NCI-H1694 treated with DMSO at 0.1 percent for 48 hours (cell line): ENCODE measurements around the gene HABP2.

Source experiments
- DNase-seq: peaks from one replicate; lab custom pipeline; 2025; lab: John Stamatoyannopoulos, UW

The HABP2 gene

GRCh38 chr10:113604572-113604971, 51.7 kb downstream of the HABP2 start:
- DNase-seq, result no peak

- no peak for DNase-seq
These were observed 52.6 kb downstream of the HABP2 start for GRCh38 chr10:113605268-113605978.

GRCh38 chr10:113609704-113610108, 56.9 kb downstream of the HABP2 start:
- no peak for DNase-seq

- no peak for DNase-seq
These were observed 58.1 kb downstream of the HABP2 start for GRCh38 chr10:113610631-113611601.

DNA sequence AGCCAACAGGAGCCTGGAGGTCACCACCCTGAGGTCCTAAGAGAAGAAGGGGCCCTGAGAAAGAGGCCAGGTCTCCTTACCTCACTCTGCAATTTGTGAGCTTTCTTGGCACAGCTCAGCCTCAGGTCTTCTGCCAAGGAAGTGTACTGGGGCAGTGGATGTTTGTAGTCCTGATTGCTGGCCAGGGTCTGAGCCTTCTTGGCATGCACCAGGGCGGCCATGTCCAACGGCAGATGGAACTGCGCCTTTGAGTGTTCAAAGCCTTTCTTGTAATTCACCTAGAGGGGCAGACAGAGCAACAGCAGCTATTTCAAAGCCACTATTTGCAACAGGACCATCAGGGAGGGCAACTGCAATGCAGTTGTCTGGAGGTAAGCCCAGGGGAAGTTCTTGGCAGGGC, 59.3 kb downstream of the HABP2 start:
- no peak for DNase-seq

DNA sequence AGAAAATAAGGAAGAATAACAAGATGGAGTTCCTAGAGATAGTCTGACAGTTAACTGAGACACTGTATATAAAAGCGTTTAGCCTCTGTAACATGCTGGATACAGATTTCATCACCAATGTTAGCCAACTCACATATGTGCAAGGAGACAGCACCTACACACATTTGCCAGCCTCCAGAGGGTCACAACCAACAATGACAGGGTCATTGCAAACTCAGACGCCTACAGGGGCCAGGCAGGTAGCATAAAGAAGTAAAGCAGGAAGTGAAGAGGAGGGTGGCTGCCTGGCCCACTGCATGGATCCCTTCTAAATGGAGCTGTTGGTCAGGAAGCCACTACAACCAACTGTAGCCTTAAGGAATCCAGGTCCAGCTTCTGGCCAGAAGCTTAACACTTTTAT, 60.6 kb downstream of the HABP2 start:
- DNase-seq, result no peak

DNA sequence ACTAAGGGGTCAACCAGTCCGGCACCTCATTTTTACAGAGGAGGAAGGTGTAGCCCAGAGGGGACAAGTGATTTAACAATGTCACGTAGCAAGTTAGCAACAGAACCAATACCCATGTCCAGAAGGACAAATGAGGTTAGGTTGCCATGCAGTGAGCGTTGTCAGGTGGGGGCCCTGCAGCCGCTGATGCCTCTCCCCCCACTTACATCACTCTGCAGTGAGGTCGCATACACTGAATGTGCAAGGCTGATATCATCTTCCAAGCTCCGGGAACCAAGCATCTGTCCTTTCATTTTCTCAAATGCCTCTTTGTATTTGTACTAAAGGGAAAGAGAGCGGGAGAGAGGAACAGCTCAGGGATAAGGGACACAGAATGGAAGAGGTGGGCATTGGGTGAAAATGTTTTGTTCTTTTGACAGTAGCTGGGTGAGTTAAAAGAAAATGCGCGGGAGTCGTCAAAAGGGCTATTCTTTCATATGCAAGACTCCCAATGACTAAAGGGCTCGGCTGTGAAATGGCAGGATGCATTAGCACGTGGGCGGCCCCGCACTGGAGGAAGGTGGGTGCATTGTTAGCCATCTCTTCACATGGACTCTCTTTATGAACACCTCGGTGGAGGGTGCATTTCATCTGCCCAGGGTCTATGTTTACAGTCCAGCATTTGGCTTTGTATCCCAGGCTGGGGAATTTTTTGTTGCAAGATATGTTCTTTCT, 61.3 kb downstream of the HABP2 start:
- DNase-seq, result no peak

- no peak for DNase-seq
These were observed 63.6 kb downstream of the HABP2 start for GRCh38 chr10:113616244-113617074.

DNA sequence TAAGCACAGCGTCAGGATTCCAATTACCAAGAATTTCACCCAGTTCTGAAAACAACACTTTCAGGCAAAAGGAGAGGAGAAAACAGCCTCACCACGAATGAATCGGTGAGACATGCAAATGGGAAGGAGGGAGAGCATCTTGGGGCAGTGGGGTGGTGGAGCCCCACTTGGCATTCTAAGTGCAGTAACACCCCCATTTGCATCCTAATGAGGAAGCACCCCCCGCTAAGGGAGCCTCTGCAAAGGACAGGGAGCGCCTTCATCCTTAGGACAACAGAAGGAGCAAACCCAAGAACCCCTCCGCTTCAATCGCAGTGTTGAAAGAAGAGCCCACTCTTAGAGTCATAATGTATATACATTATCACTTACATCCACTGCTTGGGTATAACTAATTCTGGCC, 64.2 kb downstream of the HABP2 start:
- DNase-seq, result no peak

DNA sequence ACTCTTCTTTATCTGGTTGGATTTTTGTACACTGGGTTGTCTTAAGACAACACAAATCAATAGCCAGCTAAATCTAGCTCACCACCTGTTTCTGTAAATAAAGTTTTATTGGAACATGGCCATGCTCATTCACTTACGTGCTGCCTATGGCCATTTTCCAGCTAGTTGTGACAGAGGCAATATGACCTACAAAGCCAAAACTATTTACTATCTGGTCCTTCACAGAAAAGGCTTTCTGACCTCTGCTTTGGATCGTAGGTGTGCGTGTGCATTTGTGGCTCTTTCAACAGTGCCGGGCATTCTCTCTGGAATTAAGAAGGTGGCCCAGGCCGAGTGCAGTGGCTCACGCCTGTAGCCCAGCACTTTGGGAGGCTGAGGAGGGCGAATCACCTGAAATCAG, 65.5 kb downstream of the HABP2 start:
- DNase-seq, result no peak

- no peak for DNase-seq
These were observed 66.5 kb downstream of the HABP2 start for GRCh38 chr10:113619401-113619800.

GRCh38 chr10:113620511-113620910, 67.7 kb downstream of the HABP2 start:
- no peak for DNase-seq

- no peak for DNase-seq
These were observed 68.1 kb downstream of the HABP2 start for GRCh38 chr10:113620936-113621335.

DNA sequence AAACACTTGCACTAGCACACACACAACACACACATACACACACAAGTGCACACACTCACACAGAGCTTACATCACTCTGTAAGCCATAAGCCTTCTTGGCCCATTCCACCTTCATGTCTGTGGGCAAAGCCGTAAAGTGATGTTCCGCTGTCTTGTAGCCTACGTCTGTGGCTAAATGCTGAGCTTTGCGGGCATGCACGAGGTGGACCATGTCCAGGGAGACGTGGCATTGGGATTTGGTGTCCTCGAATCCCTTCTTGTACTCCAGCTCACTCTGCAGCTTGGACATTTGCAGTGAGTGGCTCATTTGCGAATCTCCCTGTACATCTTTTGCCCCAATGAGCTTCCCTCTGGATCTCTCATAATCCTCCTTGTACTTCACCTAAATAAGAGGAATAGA, 68.9 kb downstream of the HABP2 start:
- no peak for DNase-seq

DNA sequence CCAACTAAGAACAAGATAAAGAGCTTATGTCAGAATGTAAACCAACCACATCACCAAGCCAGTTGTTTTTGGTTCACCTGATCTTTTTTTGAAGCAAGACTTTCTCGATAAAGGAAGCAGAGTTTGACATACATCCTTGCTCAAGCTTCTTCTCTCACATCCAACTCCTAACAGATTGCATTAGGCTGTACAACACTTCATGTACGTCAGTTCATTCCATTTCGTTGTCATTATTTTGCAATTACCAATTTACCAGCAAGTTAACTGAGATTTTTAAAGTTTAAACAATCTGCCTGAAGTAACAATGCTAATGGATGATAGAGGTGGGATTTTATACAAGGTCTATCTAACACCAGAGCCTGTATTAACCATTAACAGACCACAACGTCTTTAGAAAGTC, 70.0 kb downstream of the HABP2 start:
- DNase-seq, result no peak

DNA sequence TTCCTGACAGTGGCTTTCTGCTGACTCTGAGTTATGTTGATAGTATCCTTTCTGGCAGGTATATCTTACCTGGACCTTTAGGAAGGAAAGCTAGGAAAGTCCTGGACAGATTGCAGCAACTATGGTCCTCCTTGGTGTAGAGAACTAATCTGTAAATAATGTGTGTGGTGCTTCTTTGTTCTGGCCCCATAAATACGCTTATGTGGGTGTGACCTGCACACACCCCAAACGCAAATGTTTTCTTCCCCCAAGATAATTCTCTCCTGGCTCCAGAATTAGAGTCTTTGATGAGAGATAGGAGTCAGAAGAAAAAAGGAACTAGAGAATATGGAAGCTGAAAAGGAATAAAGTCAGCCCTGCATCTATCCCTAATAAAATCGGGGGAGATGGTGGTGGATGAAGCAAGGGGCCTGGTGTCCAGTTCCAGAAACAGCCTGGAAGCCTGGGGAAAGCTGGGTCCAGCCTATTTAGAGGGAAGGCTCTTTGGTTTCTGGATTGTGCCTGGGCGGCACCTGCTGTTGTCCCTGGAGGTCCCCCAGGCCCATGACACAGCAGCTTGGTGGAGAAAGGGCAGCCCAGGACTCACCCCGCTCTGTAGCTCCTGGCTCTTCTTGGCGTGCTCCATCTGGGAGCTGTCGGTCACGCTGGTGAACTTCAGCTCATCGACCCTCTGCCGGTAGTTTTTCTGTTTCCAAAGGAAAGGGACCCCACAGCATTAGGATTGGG, 72.8 kb downstream of the HABP2 start:
- DNase-seq, result no peak

DNA sequence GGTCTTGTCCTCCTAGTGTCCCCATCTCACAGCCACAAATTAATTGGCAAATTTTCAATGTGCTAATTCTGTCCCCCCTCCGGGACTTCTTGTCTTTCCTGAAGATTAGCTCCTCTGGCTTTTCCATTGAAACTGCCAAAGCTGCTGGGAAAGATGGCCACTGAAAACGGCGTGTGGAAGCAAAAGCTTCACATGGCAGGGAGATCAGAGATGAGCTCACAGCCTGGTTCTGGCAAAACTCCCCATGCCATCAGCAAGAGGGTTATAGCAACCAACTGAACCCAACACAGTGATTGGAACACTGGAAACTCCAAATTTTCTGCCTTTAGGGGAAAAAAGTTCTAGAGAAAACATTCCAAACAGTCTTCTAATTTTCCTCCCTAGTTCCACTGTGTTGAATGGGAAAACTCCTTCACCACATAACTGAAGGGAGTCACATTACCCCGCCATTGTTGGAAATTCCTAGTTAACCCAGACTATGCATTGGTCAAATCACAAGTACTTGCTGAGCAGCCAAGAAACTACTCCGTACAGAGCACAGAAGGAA, 74.0 kb downstream of the HABP2 start:
- DNase-seq, result no peak

DNA sequence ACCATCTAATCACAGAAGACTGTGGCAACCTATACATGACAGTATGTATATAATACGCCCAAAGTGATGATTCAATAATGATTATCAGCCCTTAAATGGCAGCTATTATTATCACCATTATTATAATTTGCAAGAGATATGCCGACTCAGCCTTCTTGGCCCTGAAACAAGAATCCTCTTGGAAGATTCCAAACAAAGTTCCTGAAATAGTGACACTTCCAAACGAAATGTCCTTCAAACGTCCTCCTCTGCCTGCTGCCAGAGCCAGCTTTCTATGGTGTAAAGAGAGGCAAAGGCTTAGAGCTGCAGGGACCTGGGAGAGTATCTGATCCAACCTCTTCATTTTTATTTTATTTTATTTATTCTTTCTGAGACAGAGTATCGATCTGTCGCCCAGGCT, 75.0 kb downstream of the HABP2 start:
- no peak for DNase-seq

DNA sequence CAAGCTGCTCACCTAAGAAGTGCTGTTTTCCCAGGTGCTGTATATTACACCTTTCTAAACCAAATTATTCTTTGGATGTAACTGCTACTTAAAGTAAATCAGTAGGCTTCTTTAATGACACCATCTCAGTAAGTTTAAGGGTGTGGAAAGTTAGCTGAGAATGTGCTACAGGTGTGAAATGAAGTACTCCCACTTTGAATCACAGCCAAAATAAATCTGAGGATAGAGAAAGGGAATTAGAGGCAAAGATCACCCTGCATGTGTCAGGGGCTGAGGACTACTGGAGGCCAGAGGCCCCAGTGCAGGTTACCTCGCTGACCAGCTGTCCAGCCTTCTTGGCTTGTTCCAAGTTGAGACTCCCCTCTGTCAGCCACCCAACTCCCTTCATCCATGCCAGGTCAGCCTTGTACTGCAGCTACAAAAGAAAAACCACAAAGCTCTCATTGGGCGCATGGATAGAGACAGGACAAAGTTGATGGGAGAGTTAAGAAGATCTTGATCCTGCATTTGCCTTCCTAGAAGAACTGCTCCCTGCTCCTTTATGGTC, 75.8 kb downstream of the HABP2 start:
- DNase-seq, result no peak

DNA sequence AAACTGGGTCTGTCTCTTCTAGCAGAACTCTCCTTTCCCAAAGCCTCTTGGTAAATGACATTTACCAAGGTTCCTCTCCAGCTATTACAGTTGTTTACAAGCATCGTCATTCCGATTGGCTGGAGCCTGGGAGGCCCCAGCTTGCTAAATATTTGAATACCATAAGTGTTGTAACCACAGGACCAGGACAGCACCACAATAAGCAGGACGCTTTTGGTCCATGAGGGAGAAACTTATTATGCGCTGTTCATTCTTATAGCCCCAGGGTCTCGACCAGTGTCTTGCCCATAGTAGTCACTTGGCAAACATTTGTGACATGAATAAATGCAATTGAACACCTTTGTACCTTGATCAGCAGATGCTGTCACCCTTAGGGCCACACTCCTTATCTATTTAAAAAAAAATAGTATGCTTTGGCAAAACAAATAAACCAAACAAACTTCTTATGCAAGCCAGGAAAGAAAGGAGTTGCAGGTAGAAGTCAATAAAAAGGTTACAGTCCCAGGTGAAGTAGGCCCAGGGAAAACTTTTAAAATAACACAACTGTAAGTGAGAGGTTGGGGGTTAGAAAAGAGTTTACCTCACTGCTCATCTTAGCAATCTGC, 78.2 kb downstream of the HABP2 start:
- DNase-seq, result no peak
